ENCODE data around the gene ANKMY2. TPM values are rescaled to one million over a fixed set of nuclear protein-coding genes. Genes with fewer than 3 reads are reported as not detected.

The ANKMY2 gene
- polyA plus RNA-seq, 3 donors = 6.0 to 12.9 (median 8.5) TPM

DNA sequence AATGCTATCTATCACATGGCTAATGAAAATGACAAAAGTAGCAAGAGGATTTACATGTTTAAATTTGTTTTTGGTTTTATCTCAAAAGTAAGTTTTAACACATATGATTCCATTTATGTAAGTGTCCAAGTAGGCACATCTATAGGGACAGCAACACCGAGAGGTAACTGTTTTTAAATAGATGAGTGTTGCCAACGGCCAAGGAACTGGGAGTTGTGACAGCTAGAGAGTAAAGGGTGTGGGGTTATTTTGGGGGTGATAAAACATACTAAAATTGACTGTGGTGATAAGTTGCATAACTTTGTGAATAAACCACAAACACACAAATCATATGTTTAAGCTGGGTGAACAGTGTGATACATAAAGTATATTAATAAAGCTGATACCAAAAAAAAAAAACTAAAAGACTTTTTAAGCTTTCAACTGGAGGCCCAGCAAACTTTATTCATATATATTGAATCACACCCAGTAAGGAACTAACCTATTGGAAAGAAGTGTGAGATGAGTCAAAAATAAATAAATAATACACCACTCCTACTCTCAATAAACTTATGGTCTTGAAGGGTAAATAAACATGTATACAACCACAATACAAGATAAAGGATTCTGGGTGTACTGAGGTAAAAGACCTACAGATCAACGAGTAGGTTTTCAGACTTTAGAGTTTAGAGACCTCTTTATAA, 85.9 kb downstream of the ANKMY2 start:
- no peak overlapping the region for H3K27ac ChIP-seq (ENCODE audit: low read depth, low read length)
- 65 to 87% (median 74%) methylated on average over 3 of the region's 3 CpGs for WGBS, 3 donors

GRCh38 chr7:16558761-16559302, 86.7 kb downstream of the ANKMY2 start:
- WGBS, 3 donors = 92 to 97% (median 95%) methylated on average over 4 of the region's 4 CpGs
- H3K27ac ChIP-seq (ENCODE audit: low read depth, low read length) = no peak overlapping the region

GRCh38 chr7:16556359-16556758, 89.2 kb downstream of the ANKMY2 start:
- WGBS, 3 donors = 75 to 96% (median 92%) methylated on average over 2 of the region's 2 CpGs
- no peak overlapping the region for H3K27ac ChIP-seq (ENCODE audit: low read depth, low read length)

DNA sequence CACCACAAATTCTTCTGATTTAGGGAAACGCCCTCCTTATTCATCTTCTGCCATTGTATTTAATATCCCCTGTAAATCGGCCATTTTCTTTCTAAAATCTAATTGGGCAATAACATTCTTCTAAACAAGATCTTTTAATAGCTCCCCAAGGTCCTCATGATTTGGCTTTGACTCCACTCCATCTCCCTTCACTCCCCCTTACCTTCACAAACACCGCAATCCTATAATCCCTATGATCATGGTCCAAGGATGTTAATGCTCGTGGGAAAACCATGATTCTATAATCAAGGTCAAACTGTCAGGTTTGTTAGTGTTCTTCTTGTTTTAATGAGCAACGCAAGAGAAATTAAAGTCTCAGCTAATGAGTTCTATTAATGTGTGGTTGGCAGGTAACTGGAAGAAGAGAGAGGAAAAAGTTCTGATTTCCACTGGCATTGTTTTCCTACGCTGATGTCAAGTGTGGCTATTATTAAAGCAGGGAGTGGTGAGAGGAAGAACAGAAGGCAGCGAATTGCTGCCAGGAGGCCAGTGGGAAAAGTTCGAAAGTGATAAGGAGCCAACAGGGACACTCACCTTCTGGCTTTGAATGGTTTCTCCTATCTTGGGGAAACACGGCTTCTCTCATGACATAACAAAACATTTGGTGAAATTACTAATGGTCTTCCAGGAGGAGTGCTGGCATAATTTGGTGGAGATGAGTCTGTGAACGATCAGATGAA, 90.9 kb downstream of the ANKMY2 start:
- H3K27ac ChIP-seq (ENCODE audit: low read depth, low read length) = no peak overlapping the region
- WGBS, 3 donors = 50 to 83% (median 77%) methylated on average over 10 of the region's 10 CpGs

DNA sequence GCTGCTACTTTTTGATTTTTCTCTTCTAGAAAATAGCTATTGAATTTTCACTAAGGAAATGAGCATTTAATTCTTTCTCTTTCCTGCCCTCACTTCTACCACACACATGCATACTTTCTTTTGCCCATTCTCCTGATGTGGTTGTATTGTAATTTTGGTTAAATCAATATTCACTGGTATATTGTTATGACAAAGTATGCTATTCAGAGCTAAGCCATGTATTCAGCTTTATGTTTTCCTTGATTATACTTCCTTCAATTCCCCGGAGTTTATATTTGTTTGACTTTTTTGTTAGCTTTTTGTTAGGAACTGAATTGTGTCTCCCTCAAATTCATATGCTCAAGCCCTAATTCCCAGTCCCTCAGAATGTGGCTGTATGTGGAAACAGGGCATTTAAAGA, 94.9 kb downstream of the ANKMY2 start:
- WGBS, 3 donors = 72 to 82% (median 79%) methylated on average over 1 of the region's 1 CpG

More for the DNA sequence above, 94.9 kb downstream of the ANKMY2 start:
- no peak overlapping the region for H3K27ac ChIP-seq (ENCODE audit: low read depth, low read length)

Other genes with a start within 250 kb of the ANKMY2 start
- under 1 TPM; 0.49 to 0.88 (median 0.67) TPM for gene CRPPA, start 224.2 kb downstream of the ANKMY2 start, polyA plus RNA-seq
- 1 to 10 TPM in 1 of 3 donors, under 1 TPM in 2; 0.15 to 3.2 (median 0.45) TPM for gene SOSTDC1, start 180.0 kb downstream of the ANKMY2 start, polyA plus RNA-seq
- not detected for gene LRRC72, start 118.9 kb downstream of the ANKMY2 start, polyA plus RNA-seq
- 10 to 100 TPM; 25.5 to 42.8 (median 30.4) TPM for gene BZW2, start 427 bp upstream of the ANKMY2 start, polyA plus RNA-seq
- gene TSPAN13, start 108.0 kb upstream of the ANKMY2 start, polyA plus RNA-seq = 10 to 100 TPM; 35.5 to 52.1 (median 42.4) TPM
- 100 to 1,000 TPM in 1 of 3 donors, 10 to 100 TPM in 1, 1 to 10 TPM in 1; 6.8 to 119 (median 12.9) TPM for gene AGR2, start 159.2 kb upstream of the ANKMY2 start, polyA plus RNA-seq
- gene AGR3, start 236.2 kb upstream of the ANKMY2 start, polyA plus RNA-seq = 1 to 10 TPM; 1.8 to 4.4 (median 3.9) TPM